ENCODE measurements around the gene C2CD2L. TPM values are rescaled to one million over a fixed set of nuclear protein-coding genes. Genes with fewer than 3 reads are reported as not detected.
A peak's percentile ranks its signal among the peaks of the same experiment; 100 is the strongest.

The C2CD2L gene
- total RNA-seq, 1 experiment from 2014 or later, result 5.6 TPM

DNA sequence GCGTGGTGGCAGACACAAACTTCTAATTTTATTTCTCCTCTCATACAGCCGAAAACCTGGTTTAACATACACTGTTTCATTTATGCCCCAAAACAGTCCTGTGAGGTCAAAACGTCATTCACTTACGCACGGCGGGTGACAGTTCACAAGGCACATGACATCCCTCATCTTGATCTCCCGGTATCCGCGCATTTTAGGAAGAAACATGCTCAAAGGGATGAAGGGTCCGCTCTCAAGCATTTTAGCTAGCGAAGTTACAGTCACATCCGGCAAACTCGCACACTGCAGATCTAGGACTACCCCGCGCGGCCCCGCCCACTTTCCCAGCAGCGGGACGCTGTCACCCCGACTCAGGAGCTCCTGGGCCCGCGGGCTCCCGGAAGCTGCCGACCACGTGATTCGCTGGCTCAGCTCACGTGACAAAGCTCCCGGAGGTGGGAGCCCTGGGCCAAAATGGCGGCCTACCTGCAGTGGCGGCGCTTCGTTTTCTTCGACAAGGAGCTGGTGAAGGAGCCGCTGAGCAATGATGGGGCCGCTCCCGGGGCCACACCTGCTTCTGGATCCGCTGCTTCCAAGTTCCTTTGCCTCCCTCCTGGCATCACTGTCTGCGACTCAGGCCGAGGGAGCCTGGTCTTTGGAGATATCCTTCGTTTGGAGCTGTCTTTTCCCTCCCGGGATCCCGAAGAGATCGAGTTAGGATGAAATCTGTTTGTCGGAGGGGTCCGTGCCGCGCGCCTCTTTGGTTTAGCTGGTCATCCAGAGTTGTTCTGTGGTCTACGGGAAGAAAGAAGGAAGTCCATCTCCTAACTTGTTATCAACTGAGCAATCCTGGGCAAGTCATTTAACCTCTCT lies 39.5 kb upstream of the C2CD2L start, which contains the start of gene VPS11:
Gene VPS11 (plus strand): TSS at position 448 of the 852 bp plus-strand sequence. CDS start 6 bp downstream, at position 454.
- no CpG with 5 or more reads among the region's 49 CpGs for WGBS (ENCODE audit: extremely low coverage, insufficient read length, low lambda C conversion rate)
- H2AFZ ChIP-seq (ENCODE audit: low read length), result no peak within 1 kb of the TSS

More for the DNA sequence above, 39.5 kb upstream of the C2CD2L start, which contains the start of gene VPS11:
- Histone ChIP-seq H3K4me2 (ENCODE audit: insufficient read depth, insufficient read length, low read length) (peak within 1 kb of the TSS; percentile 83), H2BK5ac (ENCODE audit: insufficient read length, low read length) (no peak within 1 kb of the TSS), H2BK20ac (ENCODE audit: low read depth, low read length, poor library complexity, severe bottlenecking) (no peak within 1 kb of the TSS), H3K79me2 (ENCODE audit: insufficient read depth, low read length) (no peaks in the 10 kb centered on the region; the same call in 1 of the 2 replicates), H2BK120ac (ENCODE audit: low read depth, low read length, poor library complexity, severe bottlenecking) (no peak within 1 kb of the TSS), H3K4ac (ENCODE audit: low read depth, low read length) (no peak within 1 kb of the TSS), H3K79me1 (ENCODE audit: insufficient read depth, low read depth, low read length, poor library complexity, severe bottlenecking) (peaks cover 5% of the 10 kb centered on the region), H2AK5ac (ENCODE audit: insufficient read length, low read length) (no peak within 1 kb of the TSS), H2BK12ac (ENCODE audit: insufficient read length, low read depth, low read length) (no peak within 1 kb of the TSS), H2BK15ac (ENCODE audit: low read depth, low read length) (no peak within 1 kb of the TSS), H4K5ac (ENCODE audit: insufficient read length, low read depth, low read length) (no peak within 1 kb of the TSS), H3K9me3 (ENCODE audit: control insufficient read depth, low read depth, low read length) (no peaks in the 10 kb centered on the region), H3K27me3 (ENCODE audit: insufficient read depth, low read length) (no peaks in the 10 kb centered on the region), H3K23ac (ENCODE audit: insufficient read length, low read depth, low read length) (no peak within 1 kb of the TSS), H3K56ac (ENCODE audit: insufficient read length, low read depth, low read length) (no peak within 1 kb of the TSS), H3K4me1 (ENCODE audit: insufficient read depth, low read length) (no peaks in the 10 kb centered on the region), H3K14ac (ENCODE audit: insufficient read depth, low read length) (peak within 1 kb of the TSS; percentile 54; the same call in 1 of the 2 replicates), H3K18ac (ENCODE audit: insufficient read length, low read depth, low read length) (no peak within 1 kb of the TSS), H3K23me2 (ENCODE audit: insufficient read length, low read depth, low read length, poor library complexity, severe bottlenecking) (peaks cover 7% of the 10 kb centered on the region), H3T11ph (ENCODE audit: low read length) (no peak within 1 kb of the TSS), H3K9ac (ENCODE audit: extremely low read depth, insufficient read length, low read length) (peak within 1 kb of the TSS; percentile 97), H4K91ac (ENCODE audit: insufficient read length, low read depth, low read length) (no peak within 1 kb of the TSS), H4K8ac (replicated peaks; ENCODE audit: insufficient read length, low read depth, low read length) (no peak within 1 kb of the TSS), H3K27ac (ENCODE audit: insufficient read length, low read depth, low read length) (no peak within 1 kb of the TSS), H4K20me1 (ENCODE audit: control insufficient read depth, insufficient read depth, insufficient read length) (no peaks in the 10 kb centered on the region)
- TF ChIP-seq, protein P1, sequence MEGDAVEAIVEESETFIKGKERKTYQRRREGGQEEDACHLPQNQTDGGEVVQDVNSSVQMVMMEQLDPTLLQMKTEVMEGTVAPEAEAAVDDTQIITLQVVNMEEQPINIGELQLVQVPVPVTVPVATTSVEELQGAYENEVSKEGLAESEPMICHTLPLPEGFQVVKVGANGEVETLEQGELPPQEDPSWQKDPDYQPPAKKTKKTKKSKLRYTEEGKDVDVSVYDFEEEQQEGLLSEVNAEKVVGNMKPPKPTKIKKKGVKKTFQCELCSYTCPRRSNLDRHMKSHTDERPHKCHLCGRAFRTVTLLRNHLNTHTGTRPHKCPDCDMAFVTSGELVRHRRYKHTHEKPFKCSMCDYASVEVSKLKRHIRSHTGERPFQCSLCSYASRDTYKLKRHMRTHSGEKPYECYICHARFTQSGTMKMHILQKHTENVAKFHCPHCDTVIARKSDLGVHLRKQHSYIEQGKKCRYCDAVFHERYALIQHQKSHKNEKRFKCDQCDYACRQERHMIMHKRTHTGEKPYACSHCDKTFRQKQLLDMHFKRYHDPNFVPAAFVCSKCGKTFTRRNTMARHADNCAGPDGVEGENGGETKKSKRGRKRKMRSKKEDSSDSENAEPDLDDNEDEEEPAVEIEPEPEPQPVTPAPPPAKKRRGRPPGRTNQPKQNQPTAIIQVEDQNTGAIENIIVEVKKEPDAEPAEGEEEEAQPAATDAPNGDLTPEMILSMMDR (conservative IDR thresholded peaks at IDR 0.05), result no peak
- Mint-ChIP-seq H3K4me1 (peaks cover 7 to 10% of the 10 kb centered on the region in 2 experiments), H3K36me3 (ENCODE audit: insufficient read depth in 1 of 3, low read depth in 3 of 3) (peaks cover 7 to 24% (median 21%) of the 10 kb centered on the region in 3 experiments; a peak in 6 of 7 replicates), H3K27me3 (ENCODE audit: low read depth) (no peaks in the 10 kb centered on the region), H3K27ac (peak within 1 kb of the TSS; percentile 84 to 97 (median 97)), H3K4me3 (peak within 1 kb of the TSS; percentile 95 to 97), H3K9me3 (no peaks in the 10 kb centered on the region; a peak in 1 of 5 replicates)
- DNase-seq, result peak; percentile 97

Measured in H9 (cell line).